ENCODE results near the gene UGT8.

DNA sequence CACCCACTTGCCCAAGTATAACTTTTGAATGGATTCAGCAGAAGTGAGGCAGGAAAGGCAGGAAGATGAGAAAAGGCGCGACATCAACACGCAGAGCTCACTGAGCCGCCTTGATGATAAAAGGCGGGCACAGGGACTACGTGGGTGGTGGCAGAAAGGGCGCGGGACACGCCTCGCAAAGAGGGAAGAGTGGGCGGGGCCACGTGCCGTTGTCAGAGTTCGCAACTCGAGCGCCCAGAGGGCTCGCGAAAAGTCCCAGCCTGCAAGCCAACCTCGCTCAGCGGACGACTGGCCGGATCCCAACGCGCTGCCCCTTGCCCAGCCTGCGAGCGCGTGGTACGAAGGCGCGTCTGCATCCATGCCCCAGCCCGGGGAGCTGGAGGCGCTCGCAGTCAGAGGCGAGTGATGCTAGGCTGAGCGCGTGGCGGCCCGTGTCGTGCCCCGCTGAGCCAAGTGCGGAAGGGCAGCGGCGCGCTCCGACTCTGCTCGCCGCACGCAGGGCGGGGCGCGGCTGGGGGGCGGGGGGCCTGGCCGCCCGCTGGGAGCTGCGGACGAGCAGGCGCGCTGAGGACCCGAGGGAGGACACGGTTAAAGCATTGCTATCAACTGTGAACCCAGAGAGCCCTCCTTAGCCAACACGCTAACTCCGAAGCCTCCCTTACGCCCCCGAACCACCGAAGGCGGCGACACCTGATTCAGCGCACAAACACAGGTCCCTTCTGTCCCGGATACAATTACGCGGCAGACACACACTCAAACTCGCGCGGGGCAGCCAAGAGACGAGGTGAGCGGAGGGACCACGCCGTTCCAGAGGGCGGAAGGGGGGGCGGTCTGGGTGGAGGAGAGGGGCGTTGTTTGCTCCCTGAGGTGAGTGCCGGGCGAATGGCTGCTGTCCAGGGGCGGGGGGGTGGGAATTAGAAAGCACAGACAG lies at the start of gene UGT8:
- TF ChIP-seq CTCF (conservative IDR thresholded peaks at IDR 0.05): no peak
- no peak for TF ChIP-seq EZH2 (IDR thresholded peaks at IDR 0.05; ENCODE audit: low read depth)
